ENCODE results near the gene HEXB. TPM values are rescaled to one million over a fixed set of nuclear protein-coding genes. Genes with fewer than 3 reads are reported as not detected.

HEXB gene
- total RNA-seq, 1 donor from 2014 or later: 94.2 TPM

DNA sequence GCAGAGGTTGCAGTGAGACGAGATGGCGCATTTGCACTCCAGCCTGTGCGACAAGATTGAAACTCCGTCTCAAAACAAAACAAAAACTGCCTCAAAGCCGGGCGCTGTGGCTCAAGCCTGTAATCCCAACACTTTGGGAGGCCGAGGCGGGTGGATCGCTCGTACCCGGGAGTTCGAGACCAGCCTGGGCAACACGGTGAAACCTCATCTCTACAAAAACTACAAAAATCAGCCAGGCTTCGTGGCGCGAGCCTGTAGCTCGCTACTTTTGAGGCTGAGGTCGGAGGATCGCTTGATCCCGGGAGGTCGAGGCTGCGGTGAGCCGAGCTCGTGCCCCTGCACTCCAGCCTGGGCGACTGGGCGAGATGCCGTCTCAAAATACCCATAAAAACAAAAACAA, 80.9 kb downstream of the HEXB start:
- H3K4me3 ChIP-seq (ENCODE audit: low read depth, low read length): peak overlapping the region; percentile 88
- DNase-seq (ENCODE audit: low read depth): no peak
- TF ChIP-seq, protein P1, sequence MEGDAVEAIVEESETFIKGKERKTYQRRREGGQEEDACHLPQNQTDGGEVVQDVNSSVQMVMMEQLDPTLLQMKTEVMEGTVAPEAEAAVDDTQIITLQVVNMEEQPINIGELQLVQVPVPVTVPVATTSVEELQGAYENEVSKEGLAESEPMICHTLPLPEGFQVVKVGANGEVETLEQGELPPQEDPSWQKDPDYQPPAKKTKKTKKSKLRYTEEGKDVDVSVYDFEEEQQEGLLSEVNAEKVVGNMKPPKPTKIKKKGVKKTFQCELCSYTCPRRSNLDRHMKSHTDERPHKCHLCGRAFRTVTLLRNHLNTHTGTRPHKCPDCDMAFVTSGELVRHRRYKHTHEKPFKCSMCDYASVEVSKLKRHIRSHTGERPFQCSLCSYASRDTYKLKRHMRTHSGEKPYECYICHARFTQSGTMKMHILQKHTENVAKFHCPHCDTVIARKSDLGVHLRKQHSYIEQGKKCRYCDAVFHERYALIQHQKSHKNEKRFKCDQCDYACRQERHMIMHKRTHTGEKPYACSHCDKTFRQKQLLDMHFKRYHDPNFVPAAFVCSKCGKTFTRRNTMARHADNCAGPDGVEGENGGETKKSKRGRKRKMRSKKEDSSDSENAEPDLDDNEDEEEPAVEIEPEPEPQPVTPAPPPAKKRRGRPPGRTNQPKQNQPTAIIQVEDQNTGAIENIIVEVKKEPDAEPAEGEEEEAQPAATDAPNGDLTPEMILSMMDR (conservative IDR thresholded peaks at IDR 0.05; ENCODE audit: low read depth, low read length): no peak

DNA sequence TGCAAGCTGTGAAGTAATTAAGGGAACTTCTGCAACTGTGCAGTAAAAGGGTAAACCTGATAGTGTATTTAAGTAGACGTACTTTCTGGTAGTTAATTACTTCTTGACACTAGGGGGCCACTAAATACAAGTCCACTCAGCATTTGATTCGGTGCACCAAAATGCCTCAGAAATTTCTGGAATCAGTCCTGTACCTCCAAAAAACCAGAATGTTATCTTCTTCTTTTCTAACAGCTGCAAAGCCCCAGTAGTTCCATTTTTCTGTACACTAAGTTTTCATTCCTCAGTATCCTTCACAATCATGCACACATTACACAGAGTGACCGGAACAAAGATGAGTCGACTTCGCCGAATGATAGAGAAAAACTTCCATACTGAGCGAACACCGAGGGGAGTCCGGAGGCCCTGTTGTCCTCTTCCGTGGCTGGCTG, 81.4 kb downstream of the HEXB start:
- TF ChIP-seq, protein P1 (conservative IDR thresholded peaks at IDR 0.05; ENCODE audit: low read depth, low read length): peak; percentile 57
- H3K4me3 ChIP-seq (ENCODE audit: low read depth, low read length): peak overlapping the region; percentile 88
- DNase-seq (ENCODE audit: low read depth): peak; percentile 41

GRCh38 chr5:74766849-74767578, 82.0 kb downstream of the HEXB start, which contains the start of the genes GFM2 and NSA2:
GFM2 (minus strand) TSS chr5:74767117; CDS start chr5:74763742, 3,375 bp downstream.
NSA2 (plus strand) TSS chr5:74767249; CDS start chr5:74767361, 112 bp downstream.
- peak within 1 kb of the TSS; percentile 88 for H3K4me3 ChIP-seq (ENCODE audit: low read depth, low read length)
- peak; percentile 67 for DNase-seq (ENCODE audit: low read depth)
- TF ChIP-seq, protein P1 (conservative IDR thresholded peaks at IDR 0.05; ENCODE audit: low read depth, low read length): no peak

DNA sequence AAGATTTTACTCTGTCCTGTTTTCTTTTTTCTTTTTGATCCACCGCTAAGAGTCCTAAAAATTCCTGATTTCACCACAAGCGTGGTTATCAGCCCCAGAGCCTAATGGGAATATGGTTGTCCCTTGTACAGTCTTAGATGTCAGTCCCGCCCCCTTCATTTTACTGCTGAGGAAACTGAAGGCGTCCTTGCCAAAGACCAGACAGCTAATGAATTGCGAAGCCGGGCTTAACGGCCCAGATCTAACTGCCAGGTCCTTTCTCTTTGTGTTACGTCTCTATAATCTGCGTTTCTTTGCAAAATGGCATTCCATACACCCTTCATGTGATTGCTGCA, 82.5 kb downstream of the HEXB start:
- TF ChIP-seq, protein P1 (conservative IDR thresholded peaks at IDR 0.05; ENCODE audit: low read depth, low read length): no peak
- peak; percentile 12 for DNase-seq (ENCODE audit: low read depth)
- peak overlapping the region; percentile 88 for H3K4me3 ChIP-seq (ENCODE audit: low read depth, low read length)

Other genes with a start within 250 kb of the HEXB start
- 65.8 and 90.5 TPM in 2 replicates for gene ENC1, start 44.5 kb upstream of the HEXB start, total RNA-seq
- gene GFM2, start 81.9 kb downstream of the HEXB start, total RNA-seq: 19.1 and 29.6 TPM in 2 replicates
- 99.4 and 143 TPM in 2 replicates for gene NSA2, start 82.0 kb downstream of the HEXB start, total RNA-seq
- 8.9 and 11.1 TPM in 2 replicates for gene FAM169A, start 181.2 kb downstream of the HEXB start, total RNA-seq

Data from epithelial cell of proximal tubule (primary cell).